ENCODE data around the gene MFSD12. TPM values are rescaled to one million over a fixed set of nuclear protein-coding genes. Genes with fewer than 3 reads are reported as not detected.
A peak's percentile ranks its signal among the peaks of the same experiment; 100 is the strongest.
"Not testable (repeated sequence)": the region's sequence is repeated elsewhere in the genome, so short reads cannot be mapped to it uniquely, and the experiment has no call there.

MFSD12 gene
- total RNA-seq, 2 experiments from 2014 or later: 61.0 to 63.5 TPM

DNA sequence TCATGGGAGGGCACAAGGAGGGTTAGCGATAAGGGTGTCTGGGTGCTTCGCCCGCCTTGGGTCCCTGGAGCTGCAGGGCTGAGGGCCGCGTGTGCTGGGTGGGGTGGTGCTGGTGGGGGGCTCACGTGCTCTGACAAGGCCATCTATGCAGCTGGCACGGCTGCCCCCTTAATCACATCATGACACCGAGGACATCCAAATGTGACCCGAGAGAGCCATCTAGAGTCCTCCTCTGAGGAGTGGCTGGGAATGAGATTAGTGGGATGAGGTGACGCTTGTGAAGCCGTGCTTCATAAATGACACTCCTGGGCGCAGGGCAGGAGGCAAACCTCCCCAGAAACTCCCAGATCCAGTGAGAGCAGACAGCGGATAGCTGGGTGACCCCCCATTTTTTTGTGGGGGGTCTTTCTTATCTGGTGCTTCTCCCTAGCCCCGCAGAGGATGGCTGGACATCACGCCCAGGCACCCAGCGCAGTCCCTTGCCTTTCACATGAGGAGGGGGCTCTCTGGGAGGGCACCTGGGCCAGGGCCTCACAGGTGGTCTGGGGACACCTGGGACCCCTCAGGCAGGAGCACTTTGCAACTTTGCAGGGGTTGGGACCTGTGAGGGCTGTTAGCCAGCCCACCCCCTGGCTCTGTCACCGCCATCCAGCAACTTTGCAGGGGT, 44.7 kb downstream of the MFSD12 start:
- no peak overlapping the region for H3K27ac Mint-ChIP-seq
- H3K4me1 Mint-ChIP-seq (ENCODE audit: low read depth): peaks cover 46% of the 10 kb centered on the region
- no peaks in the 10 kb centered on the region for H3K27me3 Mint-ChIP-seq (ENCODE audit: low read depth)
- peaks cover 25% of the 10 kb centered on the region for H3K36me3 Mint-ChIP-seq (ENCODE audit: low read depth)
- no peak overlapping the region for H3K4me3 Mint-ChIP-seq
- ChIA-PET CTCF (no interaction called here), POLR2A (no interaction called here)
- no peak for ATAC-seq
- no peaks in the 10 kb centered on the region for H3K9me3 Mint-ChIP-seq (ENCODE audit: insufficient read depth)
- DNase-seq: no peak

DNA sequence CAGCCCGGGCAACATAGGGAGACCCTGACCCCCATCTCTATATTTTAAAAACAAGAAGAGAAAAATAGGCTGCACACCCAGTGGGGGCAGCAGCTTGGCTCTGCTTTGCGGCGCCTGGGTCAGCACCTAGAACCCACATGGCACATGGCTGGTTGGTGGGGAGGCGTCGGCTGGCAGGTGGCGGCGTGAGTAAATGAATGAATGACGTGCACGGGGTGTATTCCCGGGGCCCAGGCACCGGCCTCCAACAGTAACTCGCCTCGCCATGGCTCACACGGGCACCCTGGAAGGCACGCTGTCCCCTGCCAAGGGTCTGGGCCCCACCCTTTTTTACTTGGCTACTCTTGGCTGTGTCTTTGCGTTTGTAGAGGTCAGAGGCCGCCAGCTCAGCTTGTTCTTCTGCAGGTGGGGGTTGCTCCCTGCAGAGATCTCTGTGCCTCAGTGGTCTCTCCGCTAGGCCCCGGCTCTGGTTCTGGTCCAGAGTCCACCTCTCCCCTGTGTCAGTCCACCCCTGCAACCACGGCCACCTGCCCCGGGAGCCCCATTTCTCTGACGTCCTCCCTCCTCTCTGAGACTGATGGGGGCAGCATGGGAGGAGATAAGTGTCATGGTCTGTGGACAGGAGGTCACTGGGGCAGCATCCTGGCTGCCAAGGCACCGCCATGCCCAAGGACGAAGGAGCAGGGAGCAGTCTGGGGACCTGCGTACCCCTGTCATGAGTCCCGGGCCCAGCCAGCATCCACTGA, 45.7 kb downstream of the MFSD12 start:
- Mint-ChIP-seq H3K4me1 (ENCODE audit: low read depth) (peaks cover 49% of the 10 kb centered on the region), H3K27ac (no peak overlapping the region), H3K4me3 (no peak overlapping the region), H3K36me3 (ENCODE audit: low read depth) (peaks cover 33% of the 10 kb centered on the region), H3K27me3 (ENCODE audit: low read depth) (no peaks in the 10 kb centered on the region), H3K9me3 (ENCODE audit: insufficient read depth) (no peaks in the 10 kb centered on the region)
- ATAC-seq: no peak
- POLR2A ChIA-PET: no interaction called here
- CTCF ChIA-PET: no interaction called here
- DNase-seq: no peak

- CTCF ChIA-PET: no interaction called here
- H3K4me1 Mint-ChIP-seq (ENCODE audit: low read depth): peaks cover 41% of the 10 kb centered on the region
- no peak for DNase-seq
- POLR2A ChIA-PET: no interaction called here
- H3K36me3 Mint-ChIP-seq (ENCODE audit: low read depth): peaks cover 34% of the 10 kb centered on the region
- H3K9me3 Mint-ChIP-seq (ENCODE audit: insufficient read depth): no peaks in the 10 kb centered on the region
- ATAC-seq: no peak
- H3K27ac Mint-ChIP-seq: no peak overlapping the region
- no peak overlapping the region for H3K4me3 Mint-ChIP-seq
- no peaks in the 10 kb centered on the region for H3K27me3 Mint-ChIP-seq (ENCODE audit: low read depth)
Measured at GRCh38 chr19:3510727-3511126, 46.7 kb downstream of the MFSD12 start.

DNA sequence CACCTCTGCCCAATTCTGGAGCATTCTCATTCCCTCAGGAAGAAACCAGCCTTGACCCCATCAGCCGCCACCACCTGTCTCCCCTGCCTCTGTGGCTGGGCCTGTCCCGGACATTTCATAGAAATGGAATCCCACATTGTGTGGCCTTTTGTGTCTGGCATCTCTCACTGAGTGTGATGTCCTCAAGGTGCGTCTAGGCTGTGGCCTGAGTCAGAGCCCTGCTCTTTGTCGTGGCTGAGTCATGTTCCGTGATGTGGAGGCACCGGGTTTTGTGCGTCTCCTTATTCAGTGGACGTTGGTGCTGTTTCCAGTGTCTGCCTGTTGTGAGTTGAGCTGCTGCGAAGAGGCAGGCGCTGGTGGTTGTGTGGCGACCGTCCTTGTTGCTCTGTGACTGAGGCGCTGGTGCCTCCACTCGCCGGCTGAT, 47.8 kb downstream of the MFSD12 start:
- POLR2A ChIA-PET: no interaction called here

GRCh38 chr19:3508771-3509535, 48.4 kb downstream of the MFSD12 start:
- Mint-ChIP-seq H3K27me3 (ENCODE audit: low read depth) (no peaks in the 10 kb centered on the region), H3K27ac (peak overlapping the region; percentile 69), H3K36me3 (ENCODE audit: low read depth) (peaks cover 35% of the 10 kb centered on the region), H3K9me3 (ENCODE audit: insufficient read depth) (no peaks in the 10 kb centered on the region), H3K4me1 (ENCODE audit: low read depth) (peaks cover 45% of the 10 kb centered on the region), H3K4me3 (peak overlapping the region; percentile 43)
- DNase-seq (no peak), ATAC-seq (no peak)
- ChIA-PET POLR2A (no interaction called here), CTCF (no interaction called here)

More for the DNA sequence above, 47.8 kb downstream of the MFSD12 start:
- ATAC-seq (no peak), DNase-seq (no peak)
- Mint-ChIP-seq H3K9me3 (ENCODE audit: insufficient read depth) (no peaks in the 10 kb centered on the region), H3K36me3 (ENCODE audit: low read depth) (peaks cover 35% of the 10 kb centered on the region), H3K27ac (peak overlapping the region; percentile 69), H3K4me1 (ENCODE audit: low read depth) (peaks cover 47% of the 10 kb centered on the region), H3K4me3 (peak overlapping the region; percentile 43), H3K27me3 (ENCODE audit: low read depth) (no peaks in the 10 kb centered on the region)
- CTCF ChIA-PET: no interaction called here

DNA sequence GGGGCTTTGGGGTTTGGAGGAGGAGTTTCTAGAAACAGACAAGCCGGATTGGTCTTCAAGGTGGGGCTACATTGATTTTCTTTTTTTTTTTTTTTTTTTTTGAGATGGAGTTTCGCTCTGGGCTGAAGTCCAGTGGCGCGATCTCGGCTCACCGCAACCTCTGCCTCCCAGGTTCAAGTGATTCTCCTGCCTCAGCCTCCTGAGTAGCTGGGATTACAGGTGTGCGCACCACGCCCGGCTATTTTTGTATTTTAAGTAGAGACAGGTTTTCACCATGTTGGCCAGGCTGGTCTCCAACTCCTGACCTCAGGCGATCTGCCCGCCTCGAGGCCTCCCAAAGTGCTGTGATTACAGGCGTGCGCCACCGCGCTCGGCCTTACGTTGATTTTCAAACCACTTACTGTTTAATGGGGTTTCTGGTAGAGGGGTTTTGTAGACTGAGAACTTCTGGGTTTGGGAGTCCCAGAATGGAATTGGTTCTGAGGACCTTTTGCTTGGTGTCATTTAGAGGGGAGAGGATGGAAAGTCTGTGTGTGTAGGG, 49.2 kb downstream of the MFSD12 start:
- H3K27me3 Mint-ChIP-seq (ENCODE audit: low read depth); ATAC-seq; DNase-seq; CTCF ChIA-PET; POLR2A ChIA-PET; H3K9me3 Mint-ChIP-seq (ENCODE audit: insufficient read depth): not testable (repeated sequence)
- Mint-ChIP-seq H3K36me3 (ENCODE audit: low read depth) (peaks cover 35% of the 10 kb centered on the region), H3K4me1 (ENCODE audit: low read depth) (peaks cover 45% of the 10 kb centered on the region), H3K4me3 (peak overlapping the region; percentile 56), H3K27ac (peak overlapping the region; percentile 25)

- Mint-ChIP-seq H3K4me1 (ENCODE audit: low read depth) (peaks cover 45% of the 10 kb centered on the region), H3K27me3 (ENCODE audit: low read depth) (no peaks in the 10 kb centered on the region), H3K4me3 (peak overlapping the region; percentile 95), H3K27ac (peak overlapping the region; percentile 91), H3K9me3 (ENCODE audit: insufficient read depth) (no peaks in the 10 kb centered on the region), H3K36me3 (ENCODE audit: low read depth) (peaks cover 35% of the 10 kb centered on the region)
- ChIA-PET POLR2A (interaction anchor here (1.5 kb wide), 1 partner anchor 28 kb away, joined by 4 read pairs; no protein-coding TSS in a partner anchor), CTCF (no interaction called here)
- DNase-seq (peak; percentile 32), ATAC-seq (no peak)
Measured at GRCh38 chr19:3507371-3508120, 49.8 kb downstream of the MFSD12 start.

DNA sequence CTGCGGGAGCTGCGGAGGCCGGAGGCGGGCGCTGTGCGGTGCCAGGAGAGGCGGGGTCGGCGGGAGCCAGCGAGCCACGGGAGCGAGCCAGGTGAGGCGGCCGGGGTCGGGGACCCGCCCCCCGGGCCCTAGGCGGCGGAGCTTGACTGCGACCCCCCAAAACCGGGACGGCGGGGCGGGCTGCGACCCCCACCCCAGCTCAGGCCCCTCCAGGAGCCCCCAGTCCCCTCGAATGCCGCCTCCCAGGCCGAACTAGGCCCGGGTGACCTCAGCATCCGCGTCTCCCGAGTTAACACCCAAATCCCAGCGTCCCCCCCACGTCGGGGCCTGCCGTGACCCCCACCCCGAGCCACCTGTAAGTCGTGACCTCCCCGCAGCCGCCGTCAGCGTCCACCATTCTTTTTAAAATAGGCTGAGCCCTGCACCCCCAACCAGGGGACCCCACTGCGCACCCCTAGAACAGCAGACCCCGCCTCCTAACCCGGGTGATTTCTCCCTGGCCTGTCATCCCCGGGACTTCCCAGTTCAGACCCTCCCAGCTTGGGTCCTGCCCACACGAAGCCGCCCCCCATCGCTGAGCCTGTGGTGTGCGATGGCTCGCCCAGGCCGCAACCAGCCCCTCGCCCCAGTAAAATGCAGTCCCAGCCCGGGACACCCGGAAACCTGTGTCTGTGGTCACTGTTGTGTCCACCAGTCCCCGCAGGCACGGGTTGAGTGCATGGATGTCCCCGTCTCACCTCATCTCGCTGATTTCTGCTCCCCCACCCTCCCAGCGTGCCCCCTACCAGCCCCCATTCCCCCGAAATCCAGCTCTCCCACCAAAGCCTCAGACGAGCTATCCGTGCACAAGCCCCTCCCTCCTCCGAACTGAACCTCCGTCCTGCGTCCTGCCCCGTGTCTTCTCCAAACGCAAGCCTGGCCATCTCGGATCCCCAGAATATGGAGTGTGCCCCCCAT, 50.7 kb downstream of the MFSD12 start:
- DNase-seq: peak; percentile 46
- peak overlapping the region; percentile 95 for H3K4me3 Mint-ChIP-seq
- no peaks in the 10 kb centered on the region for H3K27me3 Mint-ChIP-seq (ENCODE audit: low read depth)
- POLR2A ChIA-PET: interaction anchor here (0.9 to 1.5 kb wide), 2 partner anchors 27 to 71 kb away, joined by 4 to 5 read pairs; no protein-coding TSS in a partner anchor
- H3K4me1 Mint-ChIP-seq (ENCODE audit: low read depth): peaks cover 45% of the 10 kb centered on the region
- ATAC-seq: peak; percentile 2
- H3K9me3 Mint-ChIP-seq (ENCODE audit: insufficient read depth): no peaks in the 10 kb centered on the region
- CTCF ChIA-PET: interaction anchor here (10.1 kb wide), 1 partner anchor 21 kb away, joined by 62 read pairs; the partner anchor contains the start of gene SMIM44
- peak overlapping the region; percentile 91 for H3K27ac Mint-ChIP-seq
- H3K36me3 Mint-ChIP-seq (ENCODE audit: low read depth): peaks cover 35% of the 10 kb centered on the region

DNA sequence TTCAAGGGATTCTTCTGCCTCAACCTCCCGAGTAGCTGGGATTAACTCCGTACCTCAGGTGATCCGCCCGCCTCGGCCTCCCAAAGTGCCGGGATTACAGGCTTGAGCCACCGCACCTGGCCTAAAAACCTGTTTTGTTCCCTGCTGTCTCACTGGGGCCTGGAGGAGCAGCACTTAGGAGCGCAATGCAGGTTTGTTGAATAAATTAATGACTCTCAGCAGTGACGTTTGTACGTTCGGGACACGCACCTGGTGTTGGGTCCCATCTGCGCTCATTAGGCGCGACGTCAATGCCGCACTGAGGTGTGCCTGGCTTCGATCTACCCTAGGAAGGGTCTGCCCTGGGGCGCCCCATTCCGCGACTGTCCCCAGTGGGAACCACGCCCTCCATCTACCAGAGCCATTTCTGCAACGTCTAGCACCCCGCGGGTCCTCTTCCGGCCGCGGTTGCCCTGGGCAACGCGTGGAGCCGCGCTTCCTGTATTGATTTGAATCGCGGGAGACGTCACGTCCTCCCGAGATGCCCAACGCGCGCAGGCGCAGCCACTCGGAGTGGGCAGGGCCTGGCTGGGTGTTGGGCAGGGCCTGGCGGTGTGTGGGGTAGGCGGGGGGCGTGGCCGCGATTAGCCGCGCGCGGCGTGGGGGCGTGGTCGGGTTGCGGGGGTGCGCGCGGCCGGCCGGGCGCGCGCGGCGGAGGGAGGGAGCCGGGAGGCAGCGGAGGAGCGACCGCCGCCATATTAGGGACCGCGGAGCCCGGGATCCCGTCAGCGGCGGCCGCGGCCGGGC, 51.6 kb downstream of the MFSD12 start, which contains the start of gene FZR1:
Gene FZR1 (plus strand): TSS at position 714 of the 786 bp plus-strand sequence. CDS start 16,679 bp downstream, outside the sequence.
- peak within 1 kb of the TSS; percentile 99 for H3K27ac Mint-ChIP-seq
- ATAC-seq (peak; percentile 88), DNase-seq (peak; percentile 99)
- H3K27me3 Mint-ChIP-seq (ENCODE audit: low read depth): no peaks in the 10 kb centered on the region
- peaks cover 50% of the 10 kb centered on the region for H3K4me1 Mint-ChIP-seq (ENCODE audit: low read depth)
- POLR2A ChIA-PET: interaction anchor here (0.7 to 1.5 kb wide), 2 partner anchors 27 to 127 kb away, joined by 3 to 4 read pairs; no protein-coding TSS in a partner anchor
- no peaks in the 10 kb centered on the region for H3K9me3 Mint-ChIP-seq (ENCODE audit: insufficient read depth)
- CTCF ChIA-PET: interaction anchor here (10.1 kb wide), 1 partner anchor 20 kb away, joined by 62 read pairs; the partner anchor contains the start of gene SMIM44
- peaks cover 35% of the 10 kb centered on the region for H3K36me3 Mint-ChIP-seq (ENCODE audit: low read depth)
- H3K4me3 Mint-ChIP-seq: peak within 1 kb of the TSS; percentile 95
